HG03342 (cell line): ENCODE data around the gene BICD2.

Experiments
- ATAC-seq: cut with Tn5 transposase; IDR thresholded peaks from one replicate; pipeline ENCODE4 v1.9.1; 2021; ENCODE audit warnings: mild to moderate bottlenecking, moderate library complexity; ENCODE audit not compliant: unreplicated experiment

The BICD2 gene

GRCh38 chr9:92728831-92729734, 35.5 kb downstream of the BICD2 start:
- ATAC-seq, result peak; percentile 85

DNA sequence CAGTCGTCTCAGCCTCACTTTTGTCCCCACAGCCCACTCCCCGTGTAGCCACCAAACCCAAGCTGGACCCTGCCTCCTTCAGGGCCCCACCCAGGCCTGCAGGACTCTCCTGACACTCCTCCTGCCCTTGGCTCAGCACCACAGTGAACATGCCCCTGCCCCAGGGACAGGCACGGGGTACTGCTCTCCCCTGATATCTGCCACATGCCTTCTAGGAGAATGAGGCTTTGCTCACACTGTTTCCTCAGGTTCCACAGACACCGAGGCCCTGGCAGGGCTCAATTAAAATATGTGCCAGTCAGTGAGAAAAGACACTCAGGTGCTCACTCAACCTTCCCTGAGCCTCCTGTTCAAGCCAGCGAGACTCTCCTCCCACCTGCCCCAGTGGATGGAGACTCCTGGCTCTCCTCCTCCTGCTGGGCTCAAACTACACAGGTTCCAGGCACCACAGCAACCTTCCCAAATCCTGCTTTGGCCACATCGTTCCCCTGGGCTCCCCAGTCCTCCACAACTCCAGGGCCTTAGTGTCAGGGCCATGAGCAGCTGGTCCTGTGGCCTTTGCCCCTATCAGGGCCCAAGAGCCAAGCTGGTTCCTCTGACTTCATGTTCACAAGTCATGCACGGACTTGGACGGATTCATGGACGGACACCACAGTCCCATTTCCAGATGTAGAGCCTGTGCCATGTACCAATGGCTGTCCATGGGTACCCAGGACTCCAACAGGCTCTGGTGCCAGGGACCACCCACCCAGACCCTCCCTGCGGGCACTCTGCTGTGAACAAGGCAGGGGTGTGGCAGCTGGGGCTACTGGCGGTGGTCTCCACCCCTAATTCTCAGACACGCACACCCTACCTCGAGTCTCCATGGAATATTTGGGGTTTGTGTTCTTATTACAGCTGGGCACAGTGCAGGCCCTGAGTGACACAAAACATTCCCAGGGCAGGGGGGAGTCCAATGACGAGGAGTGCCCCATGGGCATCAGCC, 36.6 kb downstream of the BICD2 start:
- ATAC-seq, result no peak

GRCh38 chr9:92726971-92727715, 37.5 kb downstream of the BICD2 start:
- no peak for ATAC-seq

- no peak for ATAC-seq
Observed at GRCh38 chr9:92726348-92726747, 38.3 kb downstream of the BICD2 start.

GRCh38 chr9:92725766-92726165, 38.9 kb downstream of the BICD2 start:
- ATAC-seq, result no peak

DNA sequence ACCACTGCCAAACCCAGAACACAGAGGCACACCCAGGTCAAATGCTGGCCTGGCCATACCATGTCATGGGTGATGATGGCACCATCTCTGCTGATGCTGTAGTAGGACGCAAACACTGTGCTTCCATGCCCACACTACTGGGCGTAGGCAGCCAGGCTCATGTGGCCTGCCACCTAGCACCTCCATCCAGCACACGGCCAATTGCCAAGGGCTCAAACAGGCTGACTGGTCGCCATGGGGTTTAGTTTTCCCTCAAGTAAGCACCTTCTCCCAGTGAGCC, 39.4 kb downstream of the BICD2 start:
- no peak for ATAC-seq

- ATAC-seq, result no peak
Observed at GRCh38 chr9:92724528-92725265, 39.9 kb downstream of the BICD2 start.

DNA sequence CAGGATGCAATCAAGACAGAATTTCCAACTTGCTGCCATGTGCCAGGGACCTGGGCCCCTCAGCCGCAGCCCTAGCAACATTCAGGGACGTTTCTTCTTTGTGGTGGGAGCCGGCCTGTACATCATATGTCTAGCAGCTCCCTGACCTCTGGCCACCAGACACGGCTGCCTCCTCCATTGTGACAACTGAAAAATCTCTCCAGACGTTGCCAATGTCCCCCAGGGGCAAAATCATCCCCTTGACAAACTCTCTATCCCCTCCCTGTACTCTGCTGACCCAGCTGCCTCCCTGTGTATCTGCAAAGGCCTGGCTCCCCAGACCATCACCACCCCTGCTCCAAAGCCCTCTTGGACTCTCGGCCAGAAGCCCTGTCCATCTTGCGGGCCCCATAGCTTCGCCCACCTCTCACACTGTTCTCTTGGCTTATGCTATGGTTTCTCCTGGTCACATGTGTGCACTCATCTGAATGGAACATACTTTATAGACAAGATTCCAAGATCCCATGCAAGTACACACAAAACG, 40.8 kb downstream of the BICD2 start:
- ATAC-seq, result no peak

- no peak for ATAC-seq
Observed at GRCh38 chr9:92723299-92723625, 41.4 kb downstream of the BICD2 start.

GRCh38 chr9:92722386-92723298, 42.0 kb downstream of the BICD2 start:
- ATAC-seq, result no peak

DNA sequence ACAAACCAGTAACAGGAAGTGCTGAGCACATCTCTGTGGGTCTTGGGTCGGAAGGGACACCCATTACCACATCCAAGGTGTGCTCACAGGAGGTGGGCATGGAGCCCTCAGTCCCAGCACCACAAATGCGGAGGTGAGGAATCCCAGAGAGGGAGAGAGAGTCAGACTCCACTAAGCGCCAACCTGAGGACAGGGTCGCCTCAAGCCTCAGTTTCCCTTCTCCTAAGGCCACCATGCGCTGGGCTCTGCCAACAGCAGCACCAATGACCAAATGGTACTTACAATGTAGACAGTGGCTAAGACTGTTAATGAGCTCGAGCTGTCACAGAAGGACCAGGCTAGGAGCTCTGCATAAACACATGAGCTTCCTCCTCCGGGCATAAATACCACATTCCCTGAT, 43.1 kb downstream of the BICD2 start:
- no peak for ATAC-seq

DNA sequence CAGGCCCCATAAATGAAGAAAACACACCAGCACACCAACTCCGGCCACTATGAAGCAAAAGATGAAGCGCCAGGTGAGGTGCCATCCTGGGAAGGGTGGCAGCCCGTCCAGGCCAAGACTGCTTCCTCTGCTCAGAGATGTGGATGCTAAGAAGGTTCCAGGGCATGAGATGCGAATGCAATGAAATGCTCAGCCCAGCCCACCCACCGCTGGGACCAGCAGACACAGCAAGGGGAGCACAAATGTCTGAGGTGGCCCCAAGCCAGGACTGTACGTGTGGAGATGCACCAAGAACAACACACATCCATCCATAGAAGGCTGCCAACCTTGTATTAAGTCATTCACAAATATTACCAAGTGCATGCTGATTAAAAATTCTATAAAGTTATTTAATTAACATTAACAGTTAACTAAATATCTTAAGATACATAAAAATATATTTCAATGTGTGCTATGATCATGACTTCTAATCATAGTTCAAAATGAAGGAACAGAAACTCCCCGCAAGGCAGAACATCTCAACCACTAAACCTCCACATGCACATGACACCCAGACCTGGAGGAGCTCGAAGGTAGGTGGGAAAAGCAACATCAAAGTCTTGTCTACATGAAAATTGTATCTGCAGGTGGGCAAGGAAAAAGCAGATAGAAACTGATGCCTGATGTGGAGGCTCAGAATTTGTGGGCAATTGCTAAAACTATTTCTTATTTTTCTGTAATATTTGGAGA, 43.7 kb downstream of the BICD2 start:
- ATAC-seq, result no peak

GRCh38 chr9:92720209-92720765, 44.3 kb downstream of the BICD2 start:
- no peak for ATAC-seq

- no peak for ATAC-seq
Observed at GRCh38 chr9:92719028-92719647, 45.5 kb downstream of the BICD2 start.

DNA sequence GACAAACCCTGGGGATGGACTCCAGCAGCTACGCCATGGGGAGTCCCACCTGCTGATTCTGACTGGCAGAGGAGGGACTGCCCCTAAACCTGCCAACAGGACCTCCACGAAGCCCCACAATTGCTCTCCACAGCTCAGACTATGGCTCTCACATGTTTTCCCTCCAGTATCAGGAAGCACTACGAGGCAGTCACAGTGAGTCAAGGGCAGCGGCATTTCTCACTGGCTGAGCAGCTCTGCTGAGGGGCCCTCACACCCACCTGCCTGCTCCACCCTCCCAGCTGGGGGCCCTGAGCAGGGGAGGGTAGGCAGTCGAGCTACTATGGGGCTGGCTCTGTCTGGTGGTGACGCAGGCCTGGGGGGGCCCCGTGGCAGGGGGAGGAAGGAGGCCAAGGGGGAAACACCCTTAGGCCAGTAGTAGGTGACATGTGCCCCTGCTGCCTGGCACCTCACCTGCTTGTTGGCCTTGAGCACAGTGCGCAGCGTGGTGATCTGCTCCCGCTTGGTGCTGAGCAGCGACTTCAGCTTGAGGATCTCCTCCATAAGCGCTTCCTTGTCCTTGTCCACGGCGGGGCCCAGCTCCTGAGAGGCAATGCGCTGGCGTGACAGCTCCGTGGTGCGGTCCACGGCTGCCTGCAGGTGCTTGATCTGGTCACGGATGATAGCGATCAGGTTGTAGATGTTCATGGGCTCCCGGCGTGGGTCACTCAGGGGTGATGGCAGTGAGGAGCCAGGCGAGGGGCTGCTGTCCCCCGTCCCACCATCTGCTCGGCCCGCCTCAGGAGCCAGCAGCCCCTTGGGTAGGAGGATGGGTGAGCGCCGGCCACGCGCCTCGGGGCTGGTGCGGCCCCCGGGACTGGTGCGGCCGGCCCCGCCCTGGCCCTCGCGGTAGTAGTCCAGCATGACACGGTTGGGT, 46.3 kb downstream of the BICD2 start:
- no peak for ATAC-seq

GRCh38 chr9:92717201-92718085, 47.2 kb downstream of the BICD2 start:
- ATAC-seq, result no peak
